GM23248 (cell line): ENCODE measurements around the gene MAG.

Experiments
- EZH2 ChIP-seq: fragments of 200-600 bp; sonication (generic); IDR thresholded peaks from 2 replicates; pipeline ENCODE4 v1.6.1; 2018; ENCODE audit warnings: antibody characterized with exemption, mild to moderate bottlenecking; ENCODE audit not compliant: insufficient read depth, poor library complexity, severe bottlenecking
- EZH2phosphoT487 ChIP-seq: fragments of 200-600 bp; sonication (generic); IDR thresholded peaks from 2 replicates; pipeline ENCODE4 v1.6.1; 2018; ENCODE audit warnings: antibody characterized with exemption, moderate library complexity, mild to moderate bottlenecking, low read depth; ENCODE audit not compliant: insufficient read depth

DNA sequence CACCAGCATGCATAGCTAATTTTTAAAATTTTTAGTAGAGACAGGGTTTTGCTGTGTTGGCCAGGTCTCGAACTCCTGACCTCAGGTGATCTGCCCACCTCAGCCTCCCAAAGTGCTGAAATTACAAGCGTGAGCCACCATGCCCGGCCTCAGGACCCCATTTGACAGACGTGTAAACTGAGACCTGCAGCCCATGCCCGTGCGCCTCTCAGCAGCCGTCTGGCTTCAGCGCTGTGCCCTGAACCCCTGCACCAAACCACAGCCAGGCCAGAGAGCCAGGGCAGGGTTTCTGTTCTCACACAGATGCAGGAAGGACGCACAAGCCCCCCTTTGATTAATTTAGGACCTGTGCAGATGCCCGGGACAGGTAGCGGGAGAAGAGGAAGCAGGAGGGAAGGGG, 48.5 kb downstream of the MAG start:
- no peak for TF ChIP-seq EZH2phosphoT487
- no peak for TF ChIP-seq EZH2
